Liver (tissue), 9 donors: ENCODE measurements around the gene TWIST2. TPM values are rescaled to one million over a fixed set of nuclear protein-coding genes. Genes with fewer than 3 reads are reported as not detected.

ENCODE experiments used
- DNase-seq: peaks from one replicate; pipeline ENCODE4 v3.0.0-alpha.2; 2017; ENCODE audit warnings: low spot score
- H3K27ac ChIP-seq, 2 donors: one replicate each; pipeline ENCODE4 v1.7.0; 2013; ENCODE audit warnings: inconsistent platforms in 2 of 2, low read length in 2 of 2, control low read depth in 1 of 2, low read depth in 1 of 2, mild to moderate bottlenecking in 1 of 2
- H3K27me3 ChIP-seq, 4 donors: one replicate each; pipeline versions ENCODE4 v1.6.1 to v1.7.0; 2013; ENCODE audit warnings: low read length in 3 of 4, inconsistent platforms in 1 of 4, mild to moderate bottlenecking in 1 of 4, moderate library complexity in 1 of 4; ENCODE audit not compliant: control insufficient read depth in 4 of 4, insufficient read depth in 4 of 4
- H3K36me3 ChIP-seq, 4 donors: one replicate each; pipeline versions ENCODE4 v1.6.1 to v1.7.0; 2013; ENCODE audit warnings: low read length in 3 of 4, mild to moderate bottlenecking in 3 of 4, low read depth in 1 of 4, moderate library complexity in 1 of 4; ENCODE audit not compliant: control insufficient read depth in 4 of 4, insufficient read depth in 3 of 4
- H3K4me1 ChIP-seq, 4 donors: one replicate each; pipeline versions ENCODE4 v1.6.1 to v1.7.0; 2013; ENCODE audit warnings: low read length in 3 of 4, mild to moderate bottlenecking in 3 of 4, moderate library complexity in 1 of 4; ENCODE audit not compliant: control insufficient read depth in 4 of 4, insufficient read depth in 4 of 4
- H3K4me3 ChIP-seq, 3 donors: one replicate each; pipeline versions ENCODE4 v1.6.1 to v1.7.0; 2013; ENCODE audit warnings: low read length in 3 of 3, control low read depth in 1 of 3, low read depth in 1 of 3, mild to moderate bottlenecking in 1 of 3
- H3K9ac ChIP-seq, 2 donors: one replicate each; pipeline ENCODE4 v1.7.0; 2013; ENCODE audit warnings: low read length in 2 of 2, mild to moderate bottlenecking in 2 of 2, moderate library complexity in 2 of 2, control low read depth in 1 of 2, low read depth in 1 of 2
- H3K9me3 ChIP-seq, 4 donors: one replicate each; pipeline versions ENCODE4 v1.6.1 to v1.7.0; 2013; ENCODE audit warnings: low read length in 3 of 4; ENCODE audit not compliant: control insufficient read depth in 4 of 4
- ATF3 ChIP-seq: IDR thresholded peaks from 2 replicates; pipeline ENCODE4 v1.6.1; 2016; ENCODE audit warnings: antibody characterized with exemption
- CTCF ChIP-seq: fragments of 150-350 bp; IDR thresholded peaks from 2 replicates; pipeline ENCODE4 v1.5.1; 2017; ENCODE audit warnings: improper control_type of control experiment, low read depth, low read length; ENCODE audit not compliant: missing input control
- EGR1 ChIP-seq, 2 donors: IDR thresholded peaks; 2 replicates each; pipeline ENCODE4 v1.6.1; 2016 to 2018; ENCODE audit warnings: antibody characterized with exemption in 2 of 2, low read depth in 2 of 2
- FOXA2 ChIP-seq: IDR thresholded peaks from 2 replicates; pipeline ENCODE4 v1.6.1; 2016; ENCODE audit warnings: antibody characterized with exemption
- HNF4G ChIP-seq: IDR thresholded peaks from 2 replicates; pipeline ENCODE4 v1.6.1; 2016; ENCODE audit warnings: antibody characterized with exemption
- JUND ChIP-seq, 2 donors: IDR thresholded peaks; 2 replicates each; pipeline ENCODE4 v1.6.1; 2016; ENCODE audit warnings: antibody characterized with exemption in 2 of 2
- MAX ChIP-seq: IDR thresholded peaks from 2 replicates; pipeline ENCODE4 v1.6.1; 2016; ENCODE audit warnings: antibody characterized with exemption
- NR2F2 ChIP-seq: IDR thresholded peaks from 2 replicates; pipeline ENCODE4 v1.6.1; 2016; ENCODE audit warnings: antibody characterized with exemption
- RAD21 ChIP-seq, 2 donors: IDR thresholded peaks; 2 replicates each; pipeline ENCODE4 v1.6.1; 2016; ENCODE audit warnings: antibody characterized with exemption in 2 of 2, mild to moderate bottlenecking in 2 of 2
- SP1 ChIP-seq: IDR thresholded peaks from 2 replicates; pipeline ENCODE4 v1.6.1; 2018; ENCODE audit warnings: antibody characterized with exemption, mild to moderate bottlenecking
- ZBTB33 ChIP-seq: IDR thresholded peaks from 2 replicates; pipeline ENCODE4 v1.6.1; 2016; ENCODE audit warnings: antibody characterized with exemption
- whole genome bisulfite sequencing: extraction: QIAGEN DNeasy Blood & Tissue Kit; methylation state at CpG from one replicate; pipeline ENCODE4 v1.1.7; 2013; 5-methylcytosine and 5-hydroxymethylcytosine counted together
- polyA plus RNA-seq, 2 donors: library from polyadenylated mRNA; stranded (reverse) in 1 of 2; unstranded in 1 of 2; fragments of 200-250 nt in 1 of 2; fragments of >200 nt in 1 of 2; fragmentation: Nextera tagmentation in 1 of 2; extraction: Ambion mirVana in 1 of 2; gene quantifications; one replicate each; pipeline versions ENCODE4 v1.2.1 to v1.2.3, GENCODE V29; 2013 to 2015
- total RNA-seq, 2 donors: library from RNA; depleted of rRNA; stranded (reverse); fragments of >200 nt; gene quantifications; one replicate each; pipeline ENCODE4 v1.2.3, GENCODE V29; 2014
- donor health status: healthy.
- donor health status: healthy.
- donor health status: healthy.
- donor health status: healthy.
- donor health status: healthy.

Gene TWIST2
- total and polyA plus RNA-seq, 4 donors, result 0.17 to 0.20 (median 0.19) TPM; not detected in 1

- WGBS, result 36% methylated on average over 27 of the region's 27 CpGs
- Histone ChIP-seq H3K4me3 (no peak overlapping the region), H3K27ac (no peak overlapping the region), H3K4me1 (no peaks in the 10 kb centered on the region), H3K9ac (no peak overlapping the region), H3K27me3 (peaks cover 0 to 3% (median 0%) of the 10 kb centered on the region in 4 donors), H3K9me3 (no peaks in the 10 kb centered on the region), H3K36me3 (no peaks in the 10 kb centered on the region)
- TF ChIP-seq HNF4G (no peak), SP1 (no peak), ZBTB33 (no peak), ATF3 (no peak), CTCF (no peak), EGR1 (IDR thresholded peaks at IDR 0.05; ENCODE audit: low read depth in 2 of 2) (no peak), NR2F2 (peak; percentile 62), FOXA2 (no peak), JUND (IDR thresholded peaks at IDR 0.05) (peak in 1 of 2 donors; percentile 41)
- no peak for DNase-seq
Measured at GRCh38 chr2:238895891-238896600, 48.2 kb downstream of the TWIST2 start.

- no peaks in the 10 kb centered on the region for H3K36me3 ChIP-seq
- no peaks in the 10 kb centered on the region for H3K4me1 ChIP-seq
- no peak for TF ChIP-seq MAX
- TF ChIP-seq RAD21 (IDR thresholded peaks at IDR 0.05), result no peak
- TF ChIP-seq ATF3, result no peak
- TF ChIP-seq CTCF, result no peak
- WGBS, result 58% methylated on average over 5 of the region's 5 CpGs
- H3K27me3 ChIP-seq, result peaks cover 0 to 3% (median 0%) of the 10 kb centered on the region in 4 donors
- DNase-seq, result no peak
- H3K9ac ChIP-seq, result no peak overlapping the region
- no peak overlapping the region for H3K4me3 ChIP-seq
- H3K27ac ChIP-seq, result no peak overlapping the region
- H3K9me3 ChIP-seq, result no peaks in the 10 kb centered on the region
Measured at GRCh38 chr2:238896641-238897040, 48.8 kb downstream of the TWIST2 start.
